Amniotic epithelial cell (primary cell): ENCODE measurements around the gene CTDP1.
A peak's percentile ranks its signal among the peaks of the same experiment; 100 is the strongest.

ENCODE experiments used
- DNase-seq: peaks from one replicate; pipeline ENCODE4 v3.0.0-alpha.2; 2010; ENCODE audit warnings: low read depth

CTDP1 gene

GRCh38 chr18:79679552-79680099, at the start of gene CTDP1:
CTDP1 (plus strand) TSS chr18:79679803; CDS start chr18:79679948, 145 bp downstream.
- peak; percentile 86 for DNase-seq

GRCh38 chr18:79630281-79631095, 49.1 kb upstream of the CTDP1 start:
- DNase-seq: no peak

GRCh38 chr18:79631096-79631507, 48.5 kb upstream of the CTDP1 start:
- no peak for DNase-seq

GRCh38 chr18:79631761-79632446, 47.7 kb upstream of the CTDP1 start:
- no peak for DNase-seq

- no peak for DNase-seq
Observed at GRCh38 chr18:79632765-79633164, 46.8 kb upstream of the CTDP1 start.

GRCh38 chr18:79634186-79634585, 45.4 kb upstream of the CTDP1 start:
- DNase-seq: no peak

- no peak for DNase-seq
Observed at GRCh38 chr18:79634593-79635426, 44.8 kb upstream of the CTDP1 start.

- no peak for DNase-seq
Observed at GRCh38 chr18:79635427-79635726, 44.2 kb upstream of the CTDP1 start.

GRCh38 chr18:79637181-79637920, 42.3 kb upstream of the CTDP1 start:
- DNase-seq: no peak

GRCh38 chr18:79637921-79638909, 41.4 kb upstream of the CTDP1 start:
- DNase-seq: no peak

- no peak for DNase-seq
Observed at GRCh38 chr18:79639072-79639829, 40.4 kb upstream of the CTDP1 start.

GRCh38 chr18:79640064-79640672, 39.4 kb upstream of the CTDP1 start:
- DNase-seq: no peak

- no peak for DNase-seq
Observed at GRCh38 chr18:79640875-79641274, 38.7 kb upstream of the CTDP1 start.

- DNase-seq: no peak
Observed at GRCh38 chr18:79641722-79642497, 37.7 kb upstream of the CTDP1 start.

GRCh38 chr18:79642626-79643025, 37.0 kb upstream of the CTDP1 start:
- DNase-seq: peak; percentile 73

GRCh38 chr18:79643054-79643984, 36.3 kb upstream of the CTDP1 start:
- DNase-seq: no peak

GRCh38 chr18:79644006-79644665, 35.5 kb upstream of the CTDP1 start:
- DNase-seq: peak; percentile 35
